HEK293 (cell line): ENCODE measurements around the gene IARS1.

Experiments
- EGR2 ChIP-seq: fragments of 450-650 bp; formaldehyde crosslinking; IDR thresholded peaks from 2 replicates; pipeline ENCODE4 v1.5.1; 2016; ENCODE audit warnings: low read depth, missing biosample characterization, missing genetic modification characterization
- ELK4 ChIP-seq: IDR thresholded peaks from 2 replicates; pipeline ENCODE4 v1.6.1; 2011; ENCODE audit warnings: mild to moderate bottlenecking, low read depth, low read length, borderline replicate concordance
- KLF1 ChIP-seq: fragments of 450-650 bp; formaldehyde crosslinking; IDR thresholded peaks from 2 replicates; pipeline ENCODE4 v1.5.1; 2016; ENCODE audit warnings: missing biosample characterization, missing genetic modification characterization
- KLF9 ChIP-seq: fragments of 450-650 bp; formaldehyde crosslinking; IDR thresholded peaks from 2 replicates; pipeline ENCODE4 v1.5.1; 2016; ENCODE audit warnings: missing biosample characterization, missing genetic modification characterization, low read depth
- OSR2 ChIP-seq: fragments of 450-650 bp; formaldehyde crosslinking; IDR thresholded peaks from 2 replicates; pipeline ENCODE4 v1.5.1; 2016; ENCODE audit warnings: missing biosample characterization, missing genetic modification characterization
- PATZ1 ChIP-seq: fragments of 450-650 bp; formaldehyde crosslinking; IDR thresholded peaks from 2 replicates; pipeline ENCODE4 v1.5.1; 2016; ENCODE audit warnings: missing biosample characterization, missing genetic modification characterization
- PRDM2 ChIP-seq: fragments of 450-650 bp; formaldehyde crosslinking; IDR thresholded peaks from 2 replicates; pipeline ENCODE4 v1.5.1; 2016; ENCODE audit warnings: missing biosample characterization, missing genetic modification characterization, borderline replicate concordance
- SCRT2 ChIP-seq: fragments of 450-650 bp; formaldehyde crosslinking; IDR thresholded peaks from 2 replicates; pipeline ENCODE4 v1.5.1; 2016; ENCODE audit warnings: missing biosample characterization, missing genetic modification characterization
- YY2 ChIP-seq: fragments of 450-650 bp; formaldehyde crosslinking; IDR thresholded peaks from 2 replicates; pipeline ENCODE4 v1.5.1; 2016; ENCODE audit warnings: missing biosample characterization, missing genetic modification characterization
- ZBTB44 ChIP-seq: fragments of 450-650 bp; IDR thresholded peaks from 2 replicates; pipeline ENCODE4 v1.5.1; 2018; ENCODE audit warnings: missing biosample characterization, mild to moderate bottlenecking, missing genetic modification characterization
- ZNF114 ChIP-seq: fragments of 450-650 bp; formaldehyde crosslinking; IDR thresholded peaks from 2 replicates; pipeline ENCODE4 v1.5.0; 2017; ENCODE audit warnings: missing biosample characterization, missing genetic modification characterization
- ZNF132 ChIP-seq: fragments of 450-650 bp; formaldehyde crosslinking; IDR thresholded peaks from 2 replicates; pipeline ENCODE4 v1.5.1; 2017; ENCODE audit warnings: missing biosample characterization, missing genetic modification characterization, borderline replicate concordance
- ZNF140 ChIP-seq: fragments of 450-650 bp; formaldehyde crosslinking; IDR thresholded peaks from 2 replicates; pipeline ENCODE4 v1.5.1; 2016; ENCODE audit warnings: missing biosample characterization, missing genetic modification characterization
- ZNF16 ChIP-seq: fragments of 450-650 bp; formaldehyde crosslinking; IDR thresholded peaks from 2 replicates; pipeline ENCODE4 v1.5.1; 2016; ENCODE audit warnings: low read depth, missing biosample characterization, missing genetic modification characterization
- ZNF202 ChIP-seq: fragments of 450-650 bp; formaldehyde crosslinking; IDR thresholded peaks from 2 replicates; pipeline ENCODE4 v1.5.1; 2016; ENCODE audit warnings: missing biosample characterization, missing genetic modification characterization, borderline replicate concordance
- ZNF239 ChIP-seq: fragments of 450-650 bp; formaldehyde crosslinking; IDR thresholded peaks from 2 replicates; pipeline ENCODE4 v1.5.1; 2016; ENCODE audit warnings: missing biosample characterization, missing genetic modification characterization
- ZNF510 ChIP-seq: fragments of 450-650 bp; formaldehyde crosslinking; IDR thresholded peaks from 2 replicates; pipeline ENCODE4 v1.5.1; 2018; ENCODE audit warnings: mild to moderate bottlenecking, missing genetic modification characterization, missing biosample characterization; ENCODE audit not compliant: insufficient replicate concordance
- ZNF518A ChIP-seq: fragments of 450-650 bp; formaldehyde crosslinking; conservative IDR thresholded peaks from 2 replicates; pipeline ENCODE4 v1.5.1; 2016; ENCODE audit warnings: low read depth, missing biosample characterization, missing genetic modification characterization
- ZNF558 ChIP-seq: fragments of 450-650 bp; formaldehyde crosslinking; IDR thresholded peaks from 2 replicates; pipeline ENCODE4 v1.5.1; 2016; ENCODE audit warnings: missing biosample characterization, missing genetic modification characterization
- ZNF580 ChIP-seq: fragments of 450-650 bp; formaldehyde crosslinking; IDR thresholded peaks from 2 replicates; pipeline ENCODE4 v1.5.1; 2016; ENCODE audit warnings: missing biosample characterization, missing genetic modification characterization
- ZNF785 ChIP-seq: fragments of 450-650 bp; formaldehyde crosslinking; IDR thresholded peaks from 2 replicates; pipeline ENCODE4 v1.5.1; 2016; ENCODE audit warnings: missing biosample characterization, missing genetic modification characterization
- ZNF837 ChIP-seq: fragments of 450-650 bp; formaldehyde crosslinking; IDR thresholded peaks from 2 replicates; pipeline ENCODE4 v1.5.1; 2016; ENCODE audit warnings: missing biosample characterization, missing genetic modification characterization
- ZXDB ChIP-seq: fragments of 450-650 bp; formaldehyde crosslinking; IDR thresholded peaks from 2 replicates; pipeline ENCODE4 v1.5.1; 2016; ENCODE audit warnings: missing biosample characterization, missing genetic modification characterization

IARS1 gene

GRCh38 chr9:92325269-92325990 is 31.9 kb upstream of the IARS1 start, which contains the start of the genes CENPP and NOL8 (continued):
- peak; percentile 78 for TF ChIP-seq ZNF518A
- TF ChIP-seq SCRT2 (tag by site-specific recombination) = no peak
- TF ChIP-seq YY2 (tag by site-specific recombination) = peak; percentile 78
- TF ChIP-seq ZNF202 (tag by site-specific recombination) = no peak
- TF ChIP-seq ZNF837 (tag by site-specific recombination) = no peak
- peak; percentile 63; the same call in 1 of the 2 replicates for TF ChIP-seq ZNF239
- TF ChIP-seq ZNF132 = no peak
- peak; percentile 83 for TF ChIP-seq EGR2 (tag by site-specific recombination)
- no peak; the same call in 1 of the 2 replicates for TF ChIP-seq OSR2 (tag by site-specific recombination)
- TF ChIP-seq ZXDB (tag by site-specific recombination) = peak; percentile 98
- no peak for TF ChIP-seq ZNF114 (tag by site-specific recombination)
- TF ChIP-seq KLF9 (tag by site-specific recombination) = peak; percentile 76
- peak; percentile 12; the same call in 1 of the 2 replicates for TF ChIP-seq ZBTB44 (tag by site-specific recombination)
- TF ChIP-seq KLF1 (tag by site-specific recombination) = peak; percentile 36; the same call in 1 of the 2 replicates
- TF ChIP-seq ZNF785 (tag by site-specific recombination) = 0 out of 2 replicates have a peak, but pooled peaks have one; percentile 33
- TF ChIP-seq ZNF16 (tag by site-specific recombination) = peak; percentile 36; the same call in 1 of the 2 replicates
- no peak for TF ChIP-seq ELK4
- TF ChIP-seq PRDM2 = peak; percentile 88; the same call in 1 of the 2 replicates
- TF ChIP-seq PATZ1 (tag by site-specific recombination) = peak; percentile 68
- TF ChIP-seq ZNF510 (tag by site-specific recombination) = no peak
- TF ChIP-seq ZNF140 = no peak
- peak; percentile 71; the same call in 1 of the 2 replicates for TF ChIP-seq ZNF558 (tag by site-specific recombination)
- peak; percentile 94 for TF ChIP-seq ZNF580
